ENCODE measurements around the gene GP1BB.
"Not testable (repeated sequence)": the region's sequence is repeated elsewhere in the genome, so short reads cannot be mapped to it uniquely, and the experiment has no call there.

The GP1BB gene

GRCh38 chr22:19723232-19723982, at the start of gene GP1BB:
TSS of gene GP1BB (plus strand) at chr22:19723539. CDS start at chr22:19723570, 31 bp downstream.
- DNase-seq (ENCODE audit: low spot score) = no peak

- no peak for DNase-seq (ENCODE audit: low spot score)
Measured at GRCh38 chr22:19673660-19674059, 49.7 kb upstream of the GP1BB start.

GRCh38 chr22:19674129-19674928, 49.0 kb upstream of the GP1BB start:
- DNase-seq (ENCODE audit: low spot score) = no peak

- DNase-seq (ENCODE audit: low spot score) = no peak
Measured at GRCh38 chr22:19674929-19675253, 48.4 kb upstream of the GP1BB start.

GRCh38 chr22:19675428-19675827, 47.9 kb upstream of the GP1BB start:
- no peak for DNase-seq (ENCODE audit: low spot score)

GRCh38 chr22:19676437-19676836, 46.9 kb upstream of the GP1BB start:
- not testable (repeated sequence) for DNase-seq (ENCODE audit: low spot score)

GRCh38 chr22:19678949-19679521, 44.3 kb upstream of the GP1BB start:
- DNase-seq (ENCODE audit: low spot score) = no peak

- no peak for DNase-seq (ENCODE audit: low spot score)
Measured at GRCh38 chr22:19679522-19680101, 43.7 kb upstream of the GP1BB start.

GRCh38 chr22:19680287-19680881, 43.0 kb upstream of the GP1BB start:
- DNase-seq (ENCODE audit: low spot score) = no peak

GRCh38 chr22:19680911-19681862, 42.2 kb upstream of the GP1BB start:
- no peak for DNase-seq (ENCODE audit: low spot score)

- no peak for DNase-seq (ENCODE audit: low spot score)
Measured at GRCh38 chr22:19681863-19682245, 41.5 kb upstream of the GP1BB start.

GRCh38 chr22:19686946-19687345, 36.4 kb upstream of the GP1BB start:
- no peak for DNase-seq (ENCODE audit: low spot score)

- DNase-seq (ENCODE audit: low spot score) = no peak
Measured at GRCh38 chr22:19687561-19688300, 35.6 kb upstream of the GP1BB start.

GRCh38 chr22:19688301-19689290, 34.7 kb upstream of the GP1BB start:
- no peak for DNase-seq (ENCODE audit: low spot score)

- no peak for DNase-seq (ENCODE audit: low spot score)
Measured at GRCh38 chr22:19689408-19689807, 33.9 kb upstream of the GP1BB start.

GRCh38 chr22:19691007-19691720, 32.2 kb upstream of the GP1BB start:
- no peak for DNase-seq (ENCODE audit: low spot score)

- DNase-seq (ENCODE audit: low spot score) = no peak
Measured at GRCh38 chr22:19691721-19692341, 31.5 kb upstream of the GP1BB start.

- no peak for DNase-seq (ENCODE audit: low spot score)
Measured at GRCh38 chr22:19693581-19693980, 29.8 kb upstream of the GP1BB start.
